K562 (cell line): Measurements from ENCODE around the gene CHD8.

ENCODE experiments used
- ARID2 ChIP-seq: fragments of 450-650 bp; IDR thresholded peaks from 2 replicates; pipeline ENCODE4 v1.6.1; 2017; ENCODE audit warnings: antibody characterized with exemption, mild to moderate bottlenecking
- NFE2 ChIP-seq: IDR thresholded peaks from 2 replicates; pipeline ENCODE4 v1.6.1; 2014; ENCODE audit warnings: antibody characterized with exemption, low read depth
- NFXL1 ChIP-seq: fragments of 450-650 bp; formaldehyde crosslinking; IDR thresholded peaks from 2 replicates; pipeline ENCODE4 v1.4.0; 2021; ENCODE audit warnings: mild to moderate bottlenecking
- POLR2A ChIP-seq: fragments of 450-650 bp; conservative IDR thresholded peaks from 2 replicates; pipeline ENCODE4 v1.6.1; 2016
- RBM15 ChIP-seq: fragments of 200-400 bp; formaldehyde crosslinking; IDR thresholded peaks from 2 replicates; pipeline ENCODE4 v1.6.1; 2018; ENCODE audit warnings: mild to moderate bottlenecking, low read length, moderate library complexity; ENCODE audit not compliant: insufficient read depth
- SRF ChIP-seq, 2 experiments: fragments of 250-450, 450-650 bp in 1 of 2; sonication (Bioruptor Pico) in 1 of 2; sonication (generic) in 1 of 2; formaldehyde crosslinking; IDR thresholded peaks; 2 replicates each; pipeline versions ENCODE4 v1.5.0 to v1.5.1; 2020 to 2022; ENCODE audit warnings: mild to moderate bottlenecking in 1 of 2, missing genetic modification reagents in 1 of 2
- TCF7L2 ChIP-seq: fragments of 150-350 bp; IDR thresholded peaks from 2 replicates; pipeline ENCODE4 v1.6.1; 2016; ENCODE audit warnings: low read depth, mild to moderate bottlenecking, low read length, moderate library complexity
- ZBTB1 ChIP-seq: sonication (generic); formaldehyde crosslinking; IDR thresholded peaks from 2 replicates; pipeline ENCODE4 v1.8.1; 2023; ENCODE audit warnings: missing genetic modification reagents, low read depth, mild to moderate bottlenecking, borderline replicate concordance
- ZNF282 ChIP-seq: sonication (generic); formaldehyde crosslinking; IDR thresholded peaks from 2 replicates; pipeline ENCODE4 v1.8.1; 2023; ENCODE audit warnings: missing genetic modification reagents
- ZSCAN29 ChIP-seq: fragments of 450-650 bp; IDR thresholded peaks from 2 replicates; pipeline ENCODE4 v1.6.1; 2017

- TF ChIP-seq SRF (CRISPR knock-in tag; IDR thresholded peaks at IDR 0.05) (no peak), POLR2A (no peak; the same call in 1 of the 2 replicates), RBM15 (no peak), ZNF282 (no peak), ZSCAN29 (no peak), ARID2 (no peak), ZBTB1 (CRISPR knock-in tag) (no peak), NFXL1 (CRISPR knock-in tag) (no peak), NFE2 (no peak), TCF7L2 (no peak)
Measured at GRCh38 chr14:21382886-21383847, 72.8 kb downstream of the CHD8 start.
